ENCODE measurements around the gene IQCK.

- TF ChIP-seq CTCF (IDR thresholded peaks at IDR 0.05; ENCODE audit: low read depth, low read length, poor library complexity, severe bottlenecking) (no peak), EZH2phosphoT487 (IDR thresholded peaks at IDR 0.05; ENCODE audit: borderline replicate concordance, low read length) (no peak)
Observed at GRCh38 chr16:19842426-19843157, 124.5 kb downstream of the IQCK start.

Measured in DOHH2 (cell line).